GM18502 (cell line): ENCODE measurements around the gene CDH4.

Experiments
- ATAC-seq: cut with Tn5 transposase; IDR thresholded peaks from one replicate; pipeline ENCODE4 v1.9.1; 2021; ENCODE audit warnings: mild to moderate bottlenecking; ENCODE audit not compliant: unreplicated experiment, poor library complexity

The CDH4 gene

DNA sequence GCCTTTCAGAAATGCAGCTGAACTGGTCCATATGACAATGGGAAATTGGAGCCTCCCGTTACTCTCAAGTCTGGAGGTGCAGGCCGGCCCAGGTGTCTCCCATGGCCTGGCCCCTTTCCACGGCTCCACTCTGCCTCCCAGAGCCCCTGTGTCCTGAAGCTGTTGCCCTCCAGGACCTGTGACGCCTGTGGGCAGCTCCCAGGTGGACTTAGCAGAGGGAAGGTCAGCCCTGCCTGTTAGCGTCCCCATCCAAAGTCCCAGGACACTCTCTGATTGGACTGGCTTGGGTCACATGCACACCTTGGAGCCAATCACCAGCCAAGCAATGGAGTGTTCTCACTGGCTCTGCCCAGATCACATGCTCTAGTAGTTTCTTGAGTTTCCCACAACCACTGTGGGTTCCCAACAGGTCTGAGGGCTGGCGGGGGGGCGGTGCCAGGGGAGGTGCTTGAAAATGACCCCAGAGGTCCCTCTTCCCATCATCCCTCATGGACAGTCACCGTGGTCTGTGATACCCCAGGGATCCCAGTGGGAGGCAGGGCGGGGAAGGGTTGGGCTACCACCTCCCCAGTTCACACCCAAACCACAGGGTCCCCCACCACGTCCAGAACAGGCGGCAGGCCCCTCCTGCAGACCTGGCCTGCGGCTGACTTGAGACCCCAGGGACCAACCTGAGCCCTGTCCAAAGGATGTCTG, 678.1 kb downstream of the CDH4 start:
- ATAC-seq = no peak

DNA sequence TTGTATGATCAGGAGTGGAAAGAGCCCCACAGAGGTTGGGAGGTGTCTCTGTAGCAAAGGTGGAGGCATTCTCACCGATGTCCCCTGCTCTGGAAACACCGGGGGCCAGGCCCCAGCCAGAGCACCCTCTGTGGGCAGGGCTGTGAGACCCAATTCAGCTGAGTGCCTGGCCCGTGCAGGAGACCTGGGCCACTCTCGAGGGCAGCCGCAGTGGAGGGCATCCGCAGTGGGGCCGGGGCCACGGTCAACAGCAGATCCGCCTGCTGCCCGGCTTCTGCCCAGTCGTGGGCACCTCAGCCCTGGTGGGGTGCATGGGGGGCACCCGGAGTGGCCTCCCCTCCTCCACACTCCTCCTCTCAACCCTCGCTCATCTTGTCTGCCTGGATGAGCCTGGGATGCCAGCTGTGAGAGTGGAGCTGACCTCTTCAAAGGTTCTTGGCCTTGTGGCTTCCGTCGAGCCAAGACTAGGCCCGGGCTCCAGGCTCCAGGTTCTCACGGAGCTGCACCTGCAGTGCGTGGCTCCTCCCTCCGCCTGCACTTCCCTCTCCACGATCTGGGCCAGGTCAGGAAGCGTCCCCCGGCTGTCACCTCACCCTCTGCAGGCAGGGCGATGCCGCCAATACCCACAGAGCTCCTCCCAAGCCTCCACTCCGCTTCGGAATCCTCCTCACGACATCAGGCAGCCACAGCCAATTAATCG, 678.9 kb downstream of the CDH4 start:
- ATAC-seq = no peak

DNA sequence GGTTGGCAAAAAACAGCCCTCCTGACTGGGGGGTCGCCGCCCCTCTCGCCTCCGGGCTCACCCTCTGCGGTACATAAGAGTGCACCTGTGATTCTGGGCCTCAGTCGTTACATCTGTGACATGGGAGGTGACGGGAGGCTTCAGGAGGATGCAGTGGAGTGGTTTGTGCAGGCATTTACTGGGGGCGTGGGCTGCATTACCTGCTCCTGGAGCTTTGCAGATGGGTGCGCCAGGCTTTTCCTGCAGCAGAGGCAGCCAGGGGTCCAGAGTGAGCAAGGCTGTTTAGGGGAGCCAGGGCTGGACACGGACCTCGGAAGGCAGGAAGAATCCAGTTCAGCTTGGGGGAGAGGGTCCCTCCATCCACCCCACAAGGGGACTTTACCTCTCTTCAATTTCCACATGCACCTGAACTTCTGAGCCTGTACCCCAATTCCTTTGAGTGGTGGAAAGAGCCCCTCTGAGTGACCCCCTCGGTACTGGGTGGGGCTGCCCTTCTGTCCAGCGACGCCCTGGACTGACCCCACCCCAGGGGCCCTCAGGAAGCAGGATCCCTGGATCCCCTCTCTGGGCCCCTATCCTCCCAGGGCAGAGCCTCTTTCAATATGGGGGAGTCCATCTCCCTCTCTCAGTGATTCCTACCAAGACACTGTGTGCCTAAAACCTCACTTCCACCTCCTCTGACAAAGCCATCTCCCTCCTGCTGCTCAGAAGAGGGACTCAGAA, 679.6 kb downstream of the CDH4 start:
- no peak for ATAC-seq

DNA sequence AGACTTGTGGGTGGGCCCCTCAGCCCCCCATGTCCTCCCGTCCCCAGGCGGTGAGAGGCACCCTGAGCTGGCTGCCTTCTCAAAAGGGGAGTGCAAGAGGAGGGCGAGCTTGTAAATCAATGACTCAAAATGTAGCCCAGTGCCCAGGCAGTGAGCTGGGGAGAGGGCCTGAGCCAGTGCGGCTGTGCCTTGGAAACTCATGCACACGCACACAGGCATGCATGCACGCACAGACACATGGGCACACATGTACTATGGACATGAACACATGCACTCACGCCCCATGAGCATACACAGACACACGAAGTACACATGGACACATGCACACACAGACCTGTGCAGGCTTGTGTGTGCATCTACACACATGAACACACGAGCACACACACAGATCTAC, 680.1 kb downstream of the CDH4 start:
- no peak for ATAC-seq

DNA sequence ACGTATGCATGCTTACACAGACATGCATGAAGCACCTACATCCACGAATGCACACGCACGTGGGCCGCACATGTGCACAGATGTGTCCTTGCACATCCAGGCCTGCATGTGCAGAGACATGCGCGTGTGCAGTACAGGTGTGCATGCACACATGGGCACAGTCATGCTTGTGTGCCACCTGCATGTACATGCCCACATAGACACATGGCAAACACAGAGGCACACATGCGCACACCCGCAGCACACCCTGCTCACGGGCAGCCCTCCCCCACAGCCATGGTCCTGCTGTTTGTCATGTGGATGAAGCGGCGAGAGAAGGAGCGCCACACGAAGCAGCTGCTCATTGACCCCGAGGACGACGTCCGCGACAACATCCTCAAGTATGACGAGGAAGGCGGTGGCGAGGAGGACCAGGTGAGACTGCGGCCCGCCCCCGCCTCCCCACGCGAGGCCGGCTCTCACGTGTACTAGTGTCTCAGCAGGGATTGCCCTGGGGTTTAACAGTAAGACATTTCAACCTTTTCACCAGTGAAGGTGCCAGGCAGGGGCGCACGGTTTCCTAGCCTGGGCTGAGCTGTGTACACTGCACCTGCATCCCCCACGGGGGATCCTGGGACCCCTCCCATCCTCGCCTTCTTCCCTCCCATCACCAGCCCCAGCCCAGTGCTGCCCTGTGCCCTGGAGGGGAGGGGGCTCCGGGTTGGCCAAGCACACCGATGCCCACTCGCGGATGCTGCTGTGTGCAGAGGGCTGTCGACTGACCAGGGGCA, 680.8 kb downstream of the CDH4 start:
- no peak for ATAC-seq

DNA sequence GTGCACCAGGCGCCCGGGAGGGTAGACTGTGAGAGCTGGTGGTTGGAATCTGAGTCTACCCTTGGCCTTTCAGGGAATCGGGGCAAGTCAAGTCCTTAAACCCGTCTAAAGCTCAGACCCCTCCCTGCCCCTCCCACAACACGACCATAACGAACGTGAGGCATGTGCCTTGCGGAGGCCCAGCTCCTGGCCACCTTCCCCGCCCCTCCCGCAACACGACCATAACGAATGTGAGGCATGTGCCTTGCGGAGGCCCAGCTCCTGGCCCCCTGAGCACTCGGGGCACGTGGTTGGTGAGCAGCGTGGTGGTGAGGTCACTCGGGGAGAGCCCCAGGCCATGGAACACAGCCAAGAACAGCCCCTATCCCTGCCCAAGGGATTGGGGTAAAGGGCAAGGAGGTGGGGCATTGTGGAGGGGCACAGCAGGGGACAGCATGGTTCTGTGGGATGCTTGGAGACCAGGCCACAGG, 681.5 kb downstream of the CDH4 start:
- no peak for ATAC-seq

DNA sequence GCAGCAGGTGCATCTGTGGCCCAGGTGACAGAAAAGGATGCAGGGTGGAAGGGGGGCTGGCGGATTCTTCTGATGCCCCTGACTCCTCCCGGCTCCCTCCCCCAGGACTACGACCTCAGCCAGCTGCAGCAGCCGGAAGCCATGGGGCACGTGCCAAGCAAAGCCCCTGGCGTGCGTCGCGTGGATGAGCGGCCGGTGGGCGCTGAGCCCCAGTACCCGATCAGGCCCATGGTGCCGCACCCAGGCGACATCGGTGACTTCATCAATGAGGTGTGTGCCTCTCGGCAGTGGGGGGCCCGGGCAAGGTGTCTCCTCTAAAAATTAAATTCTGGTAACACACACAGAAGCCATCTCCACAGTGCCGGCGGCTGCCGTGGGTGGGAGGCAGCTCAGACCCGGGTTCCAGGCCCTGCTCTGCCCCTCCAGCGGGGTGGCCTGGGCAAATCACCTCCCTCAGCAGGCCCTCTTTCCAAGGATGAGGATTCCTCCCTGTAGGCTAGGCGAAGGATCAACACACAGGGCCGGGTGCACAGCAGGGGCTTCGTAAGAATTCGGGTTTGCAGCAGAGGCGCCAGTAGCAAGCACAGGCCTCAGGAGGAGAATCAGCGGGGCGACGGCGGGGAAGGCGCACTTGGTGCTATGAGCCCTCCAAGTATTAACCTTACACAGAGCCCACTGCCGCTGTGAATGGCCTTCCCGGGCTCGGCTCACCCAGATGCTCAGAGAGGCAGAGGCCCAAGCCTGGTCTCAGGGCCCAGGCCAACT, 682.1 kb downstream of the CDH4 start:
- no peak for ATAC-seq

DNA sequence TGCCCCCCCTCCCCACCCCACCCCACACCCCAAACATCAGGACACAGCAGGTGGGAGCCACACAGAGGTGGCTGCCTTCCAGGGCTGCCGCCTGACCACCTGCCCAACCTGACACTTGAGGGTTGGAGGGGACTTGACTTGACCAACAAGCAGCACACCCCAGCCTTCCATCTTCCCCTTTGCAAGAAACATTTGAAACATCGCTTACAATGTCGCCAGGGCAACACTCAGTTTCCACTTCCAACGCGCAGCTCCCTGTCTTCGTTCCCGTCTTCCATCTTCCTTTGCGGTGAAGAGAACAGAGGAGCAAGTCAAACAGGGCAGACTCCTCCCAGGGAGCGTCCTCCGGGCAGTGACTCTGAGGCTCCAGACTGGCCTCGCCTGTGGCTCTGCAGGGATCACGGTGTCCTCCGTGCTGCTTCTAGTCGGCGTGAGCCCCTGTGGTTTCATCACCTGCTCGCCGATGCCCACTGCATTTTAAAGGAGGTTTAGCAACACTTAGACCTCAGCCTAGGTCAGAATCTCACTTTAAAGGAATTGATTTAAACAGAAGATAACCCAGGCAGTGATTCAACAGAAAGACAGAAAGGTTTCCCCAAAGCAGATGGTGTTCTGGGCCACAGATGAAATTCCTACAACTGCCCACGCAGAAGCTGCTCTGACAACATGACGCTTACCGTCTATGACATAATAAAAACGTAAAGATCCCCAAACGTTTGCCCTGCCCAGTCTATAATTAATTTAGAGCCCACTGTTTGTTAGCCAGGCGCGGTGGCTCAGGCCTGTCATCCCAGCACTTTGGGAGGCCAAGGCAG, 682.9 kb downstream of the CDH4 start:
- no peak for ATAC-seq

DNA sequence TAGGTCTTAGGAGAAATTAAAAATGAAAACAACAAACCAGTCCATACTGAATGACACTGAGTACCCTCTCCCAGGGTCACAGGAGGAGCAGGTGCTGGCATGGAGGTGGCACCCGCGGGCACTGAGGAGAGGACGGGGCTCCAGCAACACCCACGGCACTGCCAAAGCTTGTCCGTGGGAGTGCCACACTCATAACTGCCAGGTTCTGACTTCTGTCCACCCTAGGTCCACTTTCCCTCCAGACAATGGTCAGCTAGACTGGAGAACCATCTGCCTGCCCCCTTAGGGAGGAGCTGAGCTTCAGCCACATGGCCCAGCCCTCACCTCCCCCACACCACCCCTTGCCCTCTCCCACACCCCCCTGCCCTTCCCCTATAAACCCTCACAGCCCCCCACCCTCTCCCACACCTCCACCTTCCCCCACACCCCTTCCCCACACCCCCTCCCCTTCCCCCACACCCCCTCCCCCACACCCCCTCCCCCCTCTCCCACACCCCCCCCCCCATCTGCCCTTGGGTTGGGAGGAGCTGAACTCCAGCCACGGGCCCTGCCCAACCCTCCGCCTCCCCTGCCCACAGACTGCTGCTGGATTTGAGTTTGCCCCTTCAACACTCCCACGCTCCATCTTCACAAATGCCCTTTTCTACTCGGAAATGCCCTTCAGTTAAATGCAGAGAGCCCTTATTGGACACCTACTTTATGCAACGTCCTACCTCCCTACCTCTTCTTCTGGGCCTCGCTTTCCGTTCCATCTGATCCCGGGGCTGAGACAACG, 684.1 kb downstream of the CDH4 start:
- no peak for ATAC-seq

DNA sequence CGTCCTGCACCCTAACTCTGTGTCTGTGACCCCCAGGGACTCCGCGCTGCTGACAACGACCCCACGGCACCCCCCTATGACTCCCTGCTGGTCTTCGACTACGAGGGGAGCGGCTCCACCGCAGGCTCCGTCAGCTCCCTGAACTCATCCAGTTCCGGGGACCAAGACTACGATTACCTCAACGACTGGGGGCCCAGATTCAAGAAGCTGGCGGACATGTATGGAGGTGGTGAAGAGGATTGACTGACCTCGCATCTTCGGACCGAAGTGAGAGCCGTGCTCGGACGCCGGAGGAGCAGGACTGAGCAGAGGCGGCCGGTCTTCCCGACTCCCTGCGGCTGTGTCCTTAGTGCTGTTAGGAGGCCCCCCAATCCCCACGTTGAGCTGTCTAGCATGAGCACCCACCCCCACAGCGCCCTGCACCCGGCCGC, 684.7 kb downstream of the CDH4 start:
- no peak for ATAC-seq

DNA sequence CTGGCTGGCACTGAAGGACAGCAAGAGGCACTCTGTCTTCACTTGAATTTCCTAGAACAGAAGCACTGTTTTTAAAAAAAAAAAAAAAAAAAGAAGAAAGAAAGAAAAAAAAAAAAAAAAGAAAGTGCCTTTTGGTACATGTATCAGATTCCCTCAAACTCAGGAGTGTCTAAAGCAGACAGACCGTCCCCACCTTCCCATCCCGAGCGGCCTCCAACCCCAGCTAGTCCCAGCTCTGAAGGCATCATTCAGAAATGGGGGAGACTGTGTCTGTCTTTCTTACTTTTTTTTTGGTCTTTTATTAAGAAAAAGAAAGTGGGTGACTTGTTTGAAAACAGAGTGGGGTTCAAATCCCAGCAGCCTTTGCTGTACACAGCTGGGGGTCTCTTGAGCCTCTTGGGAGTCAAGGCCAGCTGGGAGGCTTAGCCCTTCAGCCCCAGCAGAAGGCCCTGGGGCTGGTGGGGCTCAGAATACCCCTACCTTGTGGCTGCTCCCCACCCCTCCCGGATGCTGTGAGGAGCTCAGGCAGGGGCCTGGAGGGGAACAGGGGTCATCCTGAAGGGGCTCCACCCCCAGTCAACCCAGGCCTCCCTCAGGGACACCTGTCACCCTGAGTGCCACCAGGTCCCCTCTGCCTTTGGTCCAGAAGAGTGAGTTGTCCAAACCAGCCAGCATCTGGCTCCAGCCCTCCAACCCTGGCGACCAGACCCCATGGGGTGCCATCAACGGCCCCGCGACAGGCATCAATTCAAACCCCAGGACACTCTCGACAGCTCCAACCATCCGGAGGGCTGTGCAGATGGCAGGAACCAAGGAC, 685.3 kb downstream of the CDH4 start:
- ATAC-seq = no peak

DNA sequence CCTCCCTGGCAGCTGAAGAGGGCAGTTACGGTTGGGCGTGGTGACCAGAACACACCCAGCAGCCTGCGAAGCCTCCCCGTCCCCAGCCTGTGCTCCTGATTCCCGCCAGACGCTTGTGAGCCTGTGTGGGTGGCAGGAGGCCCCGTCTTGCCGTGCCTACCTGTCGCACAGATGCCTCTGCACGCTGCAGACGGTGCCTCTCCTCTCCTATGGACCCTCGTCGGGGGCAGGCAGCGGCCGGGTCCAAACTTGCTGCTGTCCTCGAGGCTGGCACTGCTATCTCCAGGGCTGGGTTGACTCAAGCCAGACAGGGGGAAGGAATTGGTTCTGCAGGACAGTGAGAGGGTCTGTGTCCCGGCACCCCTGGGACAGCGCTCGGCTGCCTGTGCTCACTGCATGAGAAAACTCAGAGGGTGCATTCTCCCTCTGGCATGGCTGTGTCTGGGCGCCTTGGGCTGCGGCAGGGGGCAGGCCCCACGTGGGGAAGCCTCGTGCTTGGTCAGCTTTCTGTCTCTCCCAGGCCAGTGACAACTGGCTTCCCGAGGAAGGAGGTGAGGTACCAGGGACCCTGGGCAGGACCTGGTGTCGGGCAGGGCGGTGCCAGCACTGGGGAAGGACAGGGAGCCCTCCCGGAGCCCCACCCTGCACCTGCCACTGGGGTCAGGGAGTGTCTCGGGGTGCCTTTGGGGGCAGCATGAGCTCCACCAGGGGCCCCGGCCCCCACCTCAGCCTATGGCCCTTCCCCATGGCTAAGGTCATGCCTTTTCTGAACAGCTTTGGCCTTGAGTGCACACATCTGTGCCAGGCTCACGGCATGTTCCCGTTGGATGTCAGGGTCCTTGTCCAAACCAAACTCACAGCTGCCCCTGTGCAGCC, 686.1 kb downstream of the CDH4 start:
- ATAC-seq = no peak

DNA sequence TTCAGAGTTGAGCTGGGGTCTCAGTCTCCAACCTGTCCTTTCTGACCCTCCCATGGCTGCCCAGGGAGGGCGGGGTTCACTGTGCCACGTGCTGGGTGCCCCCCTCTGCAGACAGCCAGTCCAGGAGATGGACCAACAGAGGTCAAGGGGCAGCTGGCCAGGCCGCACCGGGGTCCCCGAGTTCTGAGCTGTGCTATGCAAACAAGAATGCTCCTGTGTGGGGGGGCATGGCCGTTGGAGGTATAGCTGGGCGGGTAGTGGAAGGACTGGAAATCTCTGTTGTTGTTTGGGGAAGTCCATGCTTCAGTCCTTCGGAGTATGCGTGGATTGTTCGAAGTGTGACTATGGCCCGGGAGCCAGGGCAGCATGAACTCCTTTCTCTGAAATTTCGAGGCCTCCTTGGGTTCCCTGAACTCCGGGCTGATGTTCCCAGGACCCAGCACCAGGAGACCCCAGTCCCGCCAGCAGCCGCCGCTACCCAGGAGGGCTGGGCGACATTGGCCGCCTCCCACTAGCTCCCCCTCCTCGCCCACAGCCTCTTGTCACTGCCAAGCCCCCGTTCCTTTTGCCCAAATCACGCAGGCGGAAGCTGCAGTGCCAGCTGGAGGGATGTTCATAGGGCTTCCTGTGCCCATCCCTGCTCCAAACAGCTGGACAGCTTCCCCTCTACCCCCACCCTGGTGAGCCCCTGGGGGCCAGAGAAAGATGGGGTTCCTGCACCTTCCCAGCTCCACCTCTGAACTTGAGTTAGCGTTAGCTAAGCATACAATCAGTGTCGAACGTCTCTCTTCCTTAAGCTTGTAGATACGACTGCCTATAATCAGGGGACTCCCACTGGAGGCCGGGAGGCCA, 687.0 kb downstream of the CDH4 start:
- ATAC-seq = no peak

DNA sequence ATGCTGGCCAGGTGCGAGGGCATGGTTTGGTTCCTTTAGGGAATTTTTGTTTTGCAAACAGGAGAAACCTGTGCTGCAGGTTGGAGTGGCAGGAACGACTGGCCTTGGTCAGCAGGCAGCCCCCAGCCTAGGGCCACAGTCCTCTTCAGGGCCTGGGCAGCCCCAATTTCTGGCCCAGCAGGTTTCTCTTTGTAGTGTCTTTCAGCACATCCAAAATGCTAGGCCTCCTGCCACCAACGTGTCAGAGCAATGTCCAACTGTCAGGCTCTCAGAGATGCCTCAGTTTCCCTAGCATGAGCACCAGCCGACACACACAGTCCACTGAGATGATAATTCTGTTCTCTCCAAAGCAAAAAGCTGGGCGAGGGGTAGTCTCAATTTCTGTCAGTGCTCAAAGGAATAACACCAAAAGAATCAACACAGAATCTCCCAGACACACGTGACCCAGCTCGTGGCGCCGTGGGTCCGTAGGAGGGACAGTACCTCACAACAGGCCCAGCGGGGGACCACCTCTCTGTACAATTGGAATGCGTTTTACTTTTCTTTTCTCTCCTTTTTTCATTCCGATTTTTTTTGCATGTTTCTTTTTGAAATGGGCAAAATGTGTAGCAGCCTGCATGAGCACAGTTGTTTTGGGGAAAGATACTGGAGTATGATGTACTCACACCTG, 687.8 kb downstream of the CDH4 start:
- ATAC-seq = no peak

DNA sequence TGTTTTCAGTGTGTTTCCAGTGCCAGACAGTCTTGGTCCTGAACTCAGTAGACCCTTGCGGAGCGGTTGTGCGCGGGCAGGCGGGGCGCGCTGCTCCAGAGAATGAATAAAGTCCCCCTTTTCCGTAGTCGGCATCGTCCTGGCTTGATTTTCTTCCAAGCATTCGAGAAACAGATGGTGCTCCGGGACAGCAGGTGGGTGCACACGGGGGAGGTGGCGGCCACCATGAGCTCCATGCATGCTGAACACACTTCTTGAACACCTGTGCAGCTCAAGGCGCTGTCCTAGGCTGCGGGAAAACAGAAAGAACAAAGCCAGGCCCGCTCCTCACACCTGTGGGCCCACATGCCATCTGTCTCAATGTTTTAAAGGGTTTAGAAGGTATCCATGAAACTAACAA, 688.4 kb downstream of the CDH4 start:
- ATAC-seq = no peak
